Measurements from ENCODE around the gene DIPK1C.

Gene DIPK1C

DNA sequence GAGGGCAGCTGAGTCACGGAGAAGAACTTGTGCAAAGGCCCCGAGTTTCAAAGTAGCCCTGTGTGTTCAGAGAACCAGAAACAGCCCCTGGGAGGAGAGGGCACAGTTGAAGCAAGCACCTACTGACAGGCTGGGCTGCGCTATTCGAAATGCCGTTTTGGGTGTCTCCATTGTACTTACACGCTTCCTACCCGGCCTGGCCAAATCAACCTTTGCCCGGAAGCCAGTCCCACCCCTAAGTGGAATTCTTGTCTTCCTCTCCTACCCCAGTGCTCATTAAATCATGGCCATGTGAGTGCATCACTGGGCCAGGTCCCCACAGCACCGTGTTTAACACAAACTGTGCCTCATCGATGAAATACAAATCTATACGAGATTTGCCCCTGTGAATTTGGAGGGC lies 6.0 kb downstream of the DIPK1C start:
- DNase-seq (ENCODE audit: low read depth) = no peak

DNA sequence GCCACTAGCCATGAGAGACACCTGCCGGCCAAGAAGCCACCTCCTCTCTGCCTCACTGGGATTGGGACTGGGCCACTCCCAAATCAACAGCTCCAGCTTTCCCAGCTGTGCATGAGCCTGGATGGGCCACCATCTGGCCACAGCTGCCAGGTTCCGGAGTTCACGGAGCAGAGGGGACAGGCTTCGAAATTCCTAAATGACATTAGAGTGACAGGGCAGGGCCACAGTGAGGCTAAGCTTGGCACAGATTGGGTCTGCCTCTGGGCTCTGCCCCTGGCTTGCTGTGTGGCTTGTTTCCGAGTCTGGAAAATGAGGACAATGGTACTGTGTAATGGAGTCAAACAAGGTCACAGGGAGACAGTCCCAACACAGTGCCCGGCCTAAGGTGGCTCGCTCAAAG lies 6.5 kb downstream of the DIPK1C start:
- no peak for DNase-seq (ENCODE audit: low read depth)

DNA sequence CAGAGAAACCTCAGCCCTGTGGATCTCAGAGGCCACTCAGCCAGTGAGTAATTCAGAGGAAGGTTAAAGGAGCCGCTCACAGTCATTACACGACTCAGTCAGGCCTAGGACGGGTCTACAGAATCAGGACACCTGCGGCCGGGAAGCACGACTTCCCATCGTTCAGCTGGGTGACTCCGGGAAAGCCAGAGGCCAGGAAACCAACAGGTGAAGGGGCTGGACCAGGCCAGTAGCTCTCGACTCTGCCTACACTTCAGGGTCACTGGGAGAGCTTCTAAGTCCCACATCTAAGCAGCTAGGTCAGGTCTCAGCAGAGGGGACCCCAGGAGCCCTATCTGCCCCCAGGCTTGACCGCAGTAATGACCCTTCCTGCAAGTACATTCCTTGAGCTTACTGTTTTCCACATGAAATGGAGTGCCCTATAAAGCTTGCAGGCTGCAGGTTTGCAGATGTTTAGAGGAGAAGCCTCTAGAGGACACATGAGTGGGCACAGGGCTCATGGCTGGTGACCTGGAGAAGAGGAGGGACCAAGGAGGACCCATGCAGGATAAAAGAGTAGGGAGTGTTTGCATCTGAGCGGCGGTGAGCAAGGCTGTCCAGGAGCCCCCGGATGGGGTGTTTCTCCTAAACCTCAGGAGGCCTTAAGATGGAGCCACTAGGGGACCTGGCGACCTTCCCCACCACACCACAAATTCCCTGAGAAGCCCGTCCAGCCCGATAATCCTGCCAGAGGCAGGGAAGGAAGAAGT lies 9.5 kb downstream of the DIPK1C start:
- no peak for DNase-seq (ENCODE audit: low read depth)

DNA sequence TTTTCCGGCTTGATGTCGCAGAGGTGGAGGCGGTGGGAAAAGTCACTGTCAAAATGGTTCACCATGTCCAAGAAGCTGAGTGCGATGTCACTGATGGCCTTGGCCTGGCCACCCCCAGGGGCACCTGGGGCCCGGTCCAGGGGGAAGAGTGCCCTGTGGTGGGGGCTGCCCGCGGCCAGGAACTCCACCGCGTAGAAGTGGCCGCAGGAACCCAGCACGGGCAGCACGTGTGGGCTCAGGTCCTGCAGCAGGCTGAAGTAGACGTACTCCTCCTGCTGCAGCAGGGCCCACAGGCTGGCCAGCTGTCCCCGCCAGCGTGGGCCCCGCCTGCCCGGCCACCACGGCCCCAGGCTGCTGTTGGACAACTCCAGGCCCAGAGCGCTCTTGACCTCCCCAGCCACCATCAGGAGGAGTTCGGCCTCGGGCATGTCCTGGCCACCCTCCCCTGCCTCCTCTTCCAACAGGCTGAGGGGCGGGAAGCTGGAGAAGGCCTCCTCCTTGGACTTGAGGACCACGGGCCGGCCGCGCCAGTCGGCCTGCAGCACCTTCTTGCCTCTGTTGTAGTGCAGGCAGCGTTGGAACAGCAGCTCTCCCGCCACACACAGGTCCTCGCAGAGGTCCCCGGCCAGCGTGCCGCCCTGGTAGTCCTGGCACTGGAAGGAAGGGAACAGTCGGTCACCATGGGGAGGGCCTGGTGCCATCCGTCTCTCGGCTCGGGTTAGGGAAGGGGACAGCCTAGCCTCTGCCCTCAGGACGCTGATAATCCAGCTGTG lies 10.3 kb downstream of the DIPK1C start:
- no peak for DNase-seq (ENCODE audit: low read depth)

DNA sequence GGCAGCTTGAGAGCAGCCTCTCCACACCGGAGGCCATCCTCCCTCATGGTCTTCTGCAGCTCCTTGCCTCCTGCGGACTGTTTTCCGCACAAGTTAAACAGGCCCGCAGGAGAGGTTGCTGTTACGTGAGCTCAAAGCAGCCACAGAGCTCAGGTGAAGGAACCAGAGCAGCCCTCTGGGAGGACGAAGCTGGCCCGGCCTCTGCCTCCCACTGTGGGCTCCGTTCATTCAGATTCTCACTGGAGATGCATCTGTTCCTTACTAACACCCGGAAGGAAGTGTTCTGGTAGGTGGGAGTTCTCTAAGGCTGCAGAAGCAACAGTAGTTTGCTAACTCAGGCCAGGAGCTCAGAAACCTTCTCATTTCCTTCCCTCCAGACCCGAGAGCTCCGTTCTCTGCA lies 10.9 kb downstream of the DIPK1C start:
- DNase-seq (ENCODE audit: low read depth) = no peak

DNA sequence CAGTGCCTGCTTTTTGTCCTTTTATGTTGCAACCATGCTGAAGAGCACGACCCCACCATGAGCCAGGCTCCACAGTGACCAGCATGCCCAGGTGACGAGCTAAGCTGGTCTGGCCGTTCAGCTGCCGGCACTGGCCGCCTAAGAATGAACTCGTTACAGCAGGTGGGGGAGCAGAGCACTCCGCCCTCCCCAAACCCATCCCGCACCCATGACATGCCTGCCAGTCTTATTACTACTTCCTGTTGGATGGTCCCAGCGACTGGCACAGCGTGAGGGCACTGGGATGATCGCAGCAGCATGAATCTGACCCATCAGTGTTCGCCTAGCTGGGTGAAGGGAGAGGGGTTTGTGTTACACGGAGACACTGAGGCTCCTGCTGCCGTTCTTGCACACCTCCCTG lies 11.5 kb downstream of the DIPK1C start:
- DNase-seq (ENCODE audit: low read depth) = no peak

DNA sequence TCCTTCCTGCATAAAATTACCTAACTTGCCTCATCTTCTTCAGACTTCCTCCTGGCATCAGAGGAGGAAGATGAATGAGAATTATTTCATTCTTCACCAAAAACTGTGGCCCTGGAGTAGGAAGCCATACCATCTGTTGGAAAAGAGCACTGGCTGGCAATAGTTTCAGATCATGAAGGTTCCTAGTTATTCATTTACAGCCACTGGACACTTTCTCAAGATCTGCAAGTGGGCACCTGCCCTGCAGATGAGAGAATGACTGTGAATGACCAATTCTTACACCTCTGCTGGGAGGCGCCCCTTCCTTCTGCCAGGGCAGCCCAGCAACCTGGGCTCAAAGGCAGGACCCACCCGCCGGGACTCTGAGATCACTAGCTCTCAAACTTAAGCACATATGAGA lies 13.0 kb downstream of the DIPK1C start:
- no peak for DNase-seq (ENCODE audit: low read depth)

DNA sequence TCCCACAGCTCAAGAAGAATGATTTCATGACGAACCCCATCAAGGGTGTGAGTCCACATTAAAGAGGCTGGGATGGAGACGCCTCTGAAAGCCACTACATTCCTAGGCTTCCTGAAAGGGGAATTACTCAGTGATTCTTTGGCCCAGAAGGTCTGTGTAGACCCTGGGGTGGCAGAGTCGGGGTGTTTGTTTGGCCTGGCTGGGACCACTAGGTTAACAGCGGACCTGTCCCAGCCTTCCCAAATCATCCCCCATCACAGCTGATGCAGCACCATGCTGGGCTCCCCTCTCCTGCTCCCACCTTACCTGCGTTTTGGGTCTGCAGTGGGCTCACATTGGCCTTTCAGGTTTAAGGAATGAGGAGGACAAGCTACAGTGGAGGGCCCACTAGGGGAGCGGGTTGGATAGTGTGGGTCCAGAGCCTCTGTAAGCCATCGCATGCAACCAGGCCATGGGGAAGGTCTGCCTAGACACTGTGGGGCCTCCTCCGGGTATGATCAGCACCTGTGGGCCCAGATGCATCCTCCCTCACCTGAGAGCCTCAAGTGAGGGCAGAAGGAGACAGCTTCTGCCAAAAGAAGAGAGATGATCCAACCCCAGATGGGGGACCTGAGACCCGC lies 16.2 kb downstream of the DIPK1C start:
- DNase-seq (ENCODE audit: low read depth) = no peak

DNA sequence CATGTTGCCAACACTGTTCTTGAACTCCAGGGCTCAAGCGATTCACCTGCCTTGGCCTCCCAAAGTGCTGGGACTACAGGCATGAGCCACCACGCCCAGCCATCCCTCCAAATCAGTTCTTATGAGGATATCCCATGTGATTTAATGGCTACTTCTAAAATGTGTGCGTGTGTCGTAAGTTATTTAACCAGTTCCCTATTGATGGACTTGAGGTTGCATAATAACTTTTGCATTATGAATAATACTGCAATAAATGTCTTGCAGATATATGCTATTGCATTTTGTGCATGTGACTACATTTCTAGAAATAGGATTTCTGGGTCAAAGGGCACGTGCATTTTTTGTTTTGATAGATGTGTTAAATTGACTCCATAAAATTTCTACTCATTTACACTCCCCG lies 19.0 kb downstream of the DIPK1C start:
- no peak for DNase-seq (ENCODE audit: low read depth)

DNA sequence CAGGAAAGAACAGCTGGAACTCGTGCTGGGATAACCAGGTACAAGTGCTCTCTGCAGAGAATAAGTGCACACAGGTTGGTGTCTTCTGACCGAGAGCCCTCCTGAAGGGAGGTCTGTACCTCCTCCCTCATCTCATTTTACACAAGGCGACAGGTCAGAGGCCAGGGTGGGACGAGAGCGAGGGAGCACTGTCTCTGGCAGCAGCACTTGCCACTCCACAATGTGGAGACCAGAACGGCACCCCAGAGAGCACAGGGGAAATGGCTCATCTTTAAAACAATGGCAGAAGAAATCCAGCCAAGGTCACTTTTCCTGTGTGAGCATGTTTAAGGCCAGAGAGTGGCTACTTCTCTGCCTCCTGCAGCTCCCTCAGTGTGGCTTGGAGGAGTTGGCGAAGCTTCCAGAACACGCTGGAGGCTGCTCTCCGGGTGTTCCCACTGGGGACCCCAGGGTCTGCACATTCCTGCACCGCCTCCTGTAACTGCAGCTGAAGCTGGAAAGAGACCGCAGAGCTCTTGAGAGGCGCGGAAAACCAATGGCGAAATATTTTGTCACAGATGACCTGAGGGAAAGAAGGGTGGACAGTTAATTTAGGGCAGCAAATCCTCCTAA lies 20.8 kb downstream of the DIPK1C start:
- no peak for DNase-seq (ENCODE audit: low read depth)

DNA sequence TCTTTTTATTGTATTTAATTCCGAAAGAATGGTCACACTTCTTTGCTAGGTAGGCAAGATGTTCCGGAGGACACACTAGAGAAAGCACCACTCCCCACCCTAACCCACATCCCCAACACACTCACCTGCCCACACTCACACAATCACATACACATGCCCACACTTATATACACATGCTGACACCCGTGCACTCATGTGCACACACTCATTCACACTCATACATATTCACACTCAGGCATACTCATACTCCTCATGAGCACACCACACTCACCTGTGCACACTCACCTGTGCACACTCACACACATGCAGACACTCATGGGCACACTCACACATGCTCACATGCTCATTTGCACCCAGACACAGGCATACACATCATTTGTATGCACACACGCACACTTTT lies 21.4 kb downstream of the DIPK1C start:
- no peak for DNase-seq (ENCODE audit: low read depth)

DNA sequence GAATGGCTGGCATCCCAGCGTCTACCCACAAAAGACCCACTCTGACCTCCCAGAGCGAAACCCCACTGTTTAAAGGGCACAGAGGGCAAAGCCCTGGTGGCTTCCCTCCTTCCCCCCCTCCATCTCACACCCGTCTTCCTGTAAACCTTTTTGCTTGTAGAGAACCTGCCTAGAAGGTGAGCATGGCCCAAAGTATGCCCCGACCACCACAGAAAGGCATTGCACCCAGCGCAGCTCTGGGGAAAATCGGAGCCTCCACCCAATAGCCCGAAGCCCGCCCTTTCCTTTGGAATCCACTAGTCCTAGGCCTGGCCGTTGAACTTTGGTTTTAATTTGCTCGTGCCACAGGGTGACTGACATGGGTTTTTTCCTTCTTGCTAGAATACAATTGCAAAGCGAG lies 22.6 kb downstream of the DIPK1C start:
- DNase-seq (ENCODE audit: low read depth) = no peak

DNA sequence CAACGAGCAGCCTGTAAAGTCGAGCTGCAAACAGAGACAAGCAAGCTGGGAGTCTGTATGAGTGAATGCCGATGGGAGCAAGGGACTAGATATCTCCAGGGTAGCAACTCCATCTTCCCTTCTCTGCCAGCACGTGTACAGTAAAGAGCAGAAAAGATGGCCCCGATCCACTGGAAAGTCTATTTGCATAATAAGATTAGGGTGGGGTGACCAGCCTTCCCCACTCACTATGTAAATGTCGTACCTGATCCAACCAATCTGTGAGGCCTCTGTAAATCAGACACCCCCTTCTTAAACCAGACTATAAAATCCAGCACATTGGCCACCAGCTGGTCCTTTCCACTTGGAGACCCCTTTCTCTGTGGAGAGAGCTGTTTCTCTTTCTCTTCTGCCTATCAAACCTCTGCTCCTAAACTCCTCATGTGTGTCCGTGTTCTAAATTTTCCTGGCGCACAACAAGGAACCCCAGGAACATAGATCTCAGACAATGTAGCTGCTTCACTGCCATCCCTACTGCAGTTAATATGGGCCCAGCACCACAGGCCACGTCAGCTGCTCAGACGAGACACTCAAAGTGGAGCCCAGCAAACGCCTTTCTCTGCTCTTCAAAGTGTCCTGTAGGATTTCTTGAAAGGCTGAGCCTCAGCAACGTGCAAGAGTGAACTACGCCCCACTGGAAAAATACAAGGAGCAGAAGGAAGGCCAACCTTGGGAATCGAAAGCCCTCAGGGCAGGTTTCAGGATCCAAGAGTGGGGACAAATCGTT lies 26.1 kb downstream of the DIPK1C start:
- no peak for DNase-seq (ENCODE audit: low read depth)

DNA sequence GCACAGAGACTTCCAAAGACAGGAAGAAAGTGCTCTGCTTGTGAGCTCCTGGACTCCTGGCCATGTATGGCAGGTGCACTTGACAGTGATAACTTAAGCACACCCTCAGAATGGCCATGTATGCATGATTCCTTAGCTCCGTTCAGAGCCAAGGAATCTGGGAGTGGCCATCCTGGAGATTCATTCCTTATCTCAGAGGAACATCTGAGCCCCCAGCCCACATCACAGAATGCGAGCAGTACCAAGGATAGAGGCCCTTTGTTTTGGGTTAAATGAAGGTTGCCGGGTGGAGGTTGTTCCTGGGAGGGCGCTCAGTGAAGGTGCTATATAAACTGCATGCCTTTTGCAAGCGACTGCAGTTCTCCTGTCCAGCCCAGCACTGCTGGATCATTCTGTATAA lies 26.9 kb downstream of the DIPK1C start:
- DNase-seq (ENCODE audit: low read depth) = no peak

DNA sequence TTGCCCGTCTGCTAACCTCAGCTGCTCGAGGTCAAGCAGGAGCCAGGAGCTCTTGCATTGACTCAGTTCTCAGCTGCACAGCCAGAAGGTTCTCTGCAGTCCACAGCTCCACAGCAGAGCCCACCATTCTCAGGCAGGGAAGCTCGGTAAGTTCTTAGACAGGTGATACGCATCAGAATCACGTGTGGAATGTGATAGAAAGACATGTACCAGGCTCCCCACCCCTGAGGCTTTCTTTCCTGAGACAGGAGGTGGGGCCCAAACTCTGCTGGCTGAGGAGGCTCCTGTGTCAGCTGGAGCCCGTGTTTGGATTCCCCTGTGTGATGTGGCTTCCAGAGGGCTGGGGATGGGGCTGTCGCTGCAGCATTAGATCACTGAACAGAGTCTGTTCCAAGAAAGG lies 28.0 kb downstream of the DIPK1C start:
- DNase-seq (ENCODE audit: low read depth) = no peak

DNA sequence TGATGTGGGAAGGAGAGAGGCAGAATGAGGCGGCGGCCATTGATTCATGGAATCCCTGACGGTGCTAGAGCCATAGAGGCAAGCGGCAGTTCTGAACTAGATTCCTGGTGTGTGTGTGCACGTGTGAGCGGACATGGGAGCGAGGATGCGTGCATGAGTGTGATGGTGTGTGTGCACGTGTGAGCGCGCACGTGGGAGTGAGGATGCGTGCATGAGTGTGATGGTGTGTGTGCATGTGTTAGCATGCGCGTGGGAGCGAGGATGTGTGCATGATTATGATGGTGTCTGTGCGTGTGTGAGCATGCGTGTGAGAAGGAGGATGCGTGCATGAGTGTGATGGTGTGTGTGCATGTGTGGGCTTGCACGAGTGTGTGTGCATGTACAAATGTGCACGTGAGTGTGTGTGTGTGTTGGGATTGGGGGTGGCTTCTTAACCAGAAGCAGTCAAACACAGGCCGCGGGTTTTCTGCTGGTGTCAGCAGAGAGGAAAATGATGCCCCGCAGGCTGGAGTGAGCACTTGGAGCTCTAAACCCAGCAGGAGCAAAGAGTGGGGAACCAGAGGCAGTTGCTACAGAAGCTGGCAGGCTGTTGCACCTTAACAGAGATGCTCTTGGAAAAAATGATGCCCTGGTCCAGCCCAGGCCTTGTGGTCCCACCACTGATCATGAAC lies 29.5 kb downstream of the DIPK1C start:
- no peak for DNase-seq (ENCODE audit: low read depth)

DNA sequence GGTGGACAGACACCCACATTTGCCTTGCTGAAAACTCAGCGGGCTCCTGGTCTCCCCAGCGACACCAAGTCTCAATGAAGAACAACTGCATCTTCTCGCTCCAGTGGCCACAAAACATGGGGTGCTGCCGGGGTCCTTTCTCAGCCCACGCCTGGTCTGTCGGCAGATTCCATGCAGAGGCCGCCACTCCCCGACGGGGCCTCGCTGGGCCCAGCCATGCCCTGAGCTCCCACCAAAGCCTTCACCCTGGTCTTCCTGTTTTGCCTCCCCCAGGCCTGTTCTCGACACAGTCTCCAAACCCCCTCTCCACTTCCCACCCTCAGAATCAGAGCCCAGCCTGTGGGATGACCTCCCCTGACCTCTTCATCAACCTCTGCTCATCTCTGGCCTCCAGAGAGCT lies 31.2 kb downstream of the DIPK1C start:
- no peak for DNase-seq (ENCODE audit: low read depth)

DNA sequence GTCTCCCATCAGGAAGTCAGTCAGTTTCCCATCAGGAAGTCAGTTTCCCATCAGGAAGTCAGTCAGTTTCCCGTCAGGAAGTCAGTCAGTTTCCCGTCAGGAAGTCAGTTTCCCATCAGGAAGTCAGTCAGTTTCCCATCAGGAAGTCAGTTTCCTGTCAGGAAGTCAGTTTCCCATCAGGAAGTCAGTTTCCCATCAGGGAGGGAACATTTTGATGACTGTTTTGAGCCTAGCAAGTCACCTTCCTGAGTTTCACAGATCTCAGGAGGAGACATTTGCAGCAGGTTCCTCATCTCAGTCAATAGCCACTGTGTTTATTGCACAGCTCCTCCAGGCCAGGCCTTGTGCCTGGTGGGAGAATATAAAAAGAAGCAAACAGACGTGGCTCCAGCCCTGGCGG lies 31.9 kb downstream of the DIPK1C start:
- DNase-seq (ENCODE audit: low read depth) = no peak

DNA sequence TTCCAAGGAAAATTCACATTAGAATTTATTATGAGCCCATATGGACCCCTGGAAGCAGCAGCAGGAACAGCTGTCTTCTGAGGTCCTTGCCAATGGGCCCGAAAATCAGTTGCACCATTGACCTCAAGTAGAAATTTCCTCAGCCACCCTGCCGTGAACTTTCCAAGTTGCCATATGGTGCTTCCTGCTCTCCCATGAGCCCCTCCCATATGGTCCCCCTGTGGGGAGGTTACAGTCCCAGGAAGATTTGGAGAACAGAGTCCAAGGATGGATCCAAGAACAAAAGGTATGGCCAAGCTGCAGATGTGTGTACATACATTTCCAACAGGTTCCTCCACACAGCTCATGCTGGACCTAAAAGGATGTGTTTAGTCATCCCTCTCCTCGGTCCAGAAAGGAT lies 34.6 kb downstream of the DIPK1C start:
- no peak for DNase-seq (ENCODE audit: low read depth)

DNA sequence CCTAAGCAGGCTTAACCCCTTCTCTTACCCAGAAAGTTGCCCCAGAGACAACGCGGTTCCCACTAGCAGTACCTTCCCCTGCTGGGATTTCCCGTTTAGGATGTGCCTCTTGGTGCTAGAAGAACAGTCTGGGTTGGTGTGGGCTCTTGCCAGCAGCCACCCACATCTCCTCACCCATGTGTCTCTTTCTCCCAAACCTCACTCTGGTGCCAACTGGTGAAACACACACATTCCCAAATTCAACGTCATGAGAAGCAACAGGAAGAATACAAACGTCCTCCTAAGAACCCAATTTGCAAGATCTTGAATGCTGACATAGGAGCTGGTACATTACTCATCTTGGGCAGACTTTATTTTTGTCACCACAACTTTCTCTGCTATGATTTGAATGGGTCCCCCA lies 36.2 kb downstream of the DIPK1C start:
- no peak for DNase-seq (ENCODE audit: low read depth)

DNA sequence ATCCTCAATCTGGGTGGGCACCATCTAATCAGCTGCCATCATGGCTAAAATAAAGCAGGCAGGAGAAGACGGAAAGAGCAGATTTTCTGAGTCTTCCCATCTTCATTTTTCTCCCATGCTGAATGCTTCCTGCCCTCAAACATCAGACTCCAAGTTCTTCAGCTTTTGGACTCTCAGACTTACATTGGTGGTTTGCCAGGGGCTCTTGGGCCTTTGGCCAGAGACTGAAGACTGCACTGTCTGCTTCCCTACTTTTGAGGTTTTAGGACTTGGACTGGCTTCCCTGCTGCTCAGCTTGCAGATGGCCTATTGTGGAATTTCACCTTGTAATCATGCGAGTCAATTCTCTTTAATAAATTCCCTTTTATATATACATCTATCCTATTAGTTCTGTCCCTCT lies 36.6 kb downstream of the DIPK1C start:
- DNase-seq (ENCODE audit: low read depth) = no peak

DNA sequence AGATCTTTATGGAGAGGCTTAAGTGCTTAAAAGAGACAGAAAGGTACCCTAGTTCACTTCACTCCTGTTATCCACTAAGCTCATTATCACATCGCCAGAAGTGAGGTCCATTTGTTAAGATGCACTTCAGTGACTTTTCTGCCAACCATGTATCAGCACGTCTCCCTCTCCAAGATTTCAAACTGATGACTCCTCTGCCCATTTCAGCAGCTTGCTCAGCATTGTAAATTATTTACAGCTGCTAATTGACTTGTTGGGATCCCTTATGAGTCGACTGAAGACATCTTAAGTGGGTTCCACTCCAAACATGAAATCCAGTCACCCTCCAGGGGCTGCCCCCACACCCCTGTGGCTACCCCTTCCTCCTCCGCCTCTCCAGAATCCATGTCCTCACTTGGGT lies 37.3 kb downstream of the DIPK1C start:
- DNase-seq (ENCODE audit: low read depth) = no peak

Data from stimulated activated CD8-positive, alpha-beta memory T cell treated with anti-CD3 and anti-CD28 coated beads, Interleukin-15, amount 100 ng/mL, for 1 hour (primary cell).